Brain microvascular endothelial cell (primary cell): ENCODE results near the gene PAXX.

Experiments used
- DNase-seq: peaks from one replicate; pipeline ENCODE4 v3.0.0-alpha.2; 2020
- H3K27ac ChIP-seq: fragments of 250-450 bp; sonication (Bioruptor Pico); 2 replicates; pipeline ENCODE4 v1.5.1; 2020; ENCODE audit warnings: mild to moderate bottlenecking, moderate library complexity
- H3K27me3 ChIP-seq: fragments of 250-450 bp; sonication (Bioruptor Pico); replicated peaks from 2 replicates; pipeline ENCODE4 v1.5.1; 2020; ENCODE audit warnings: mild to moderate bottlenecking
- H3K36me3 ChIP-seq: fragments of 250-450 bp; sonication (Bioruptor Pico); replicated peaks from 2 replicates; pipeline ENCODE4 v1.5.1; 2020; ENCODE audit warnings: mild to moderate bottlenecking
- H3K4me3 ChIP-seq: 2 replicates; pipeline ENCODE4 v1.5.1; 2011; ENCODE audit warnings: low read depth, mild to moderate bottlenecking, control low read depth, low read length, moderate library complexity
- CTCF ChIP-seq: IDR thresholded peaks from 2 replicates; pipeline ENCODE4 v1.5.1; 2011; ENCODE audit warnings: low read depth, mild to moderate bottlenecking, moderate library complexity, low read length, control low read depth, inconsistent platforms; ENCODE audit errors: missing control alignments
- in situ Hi-C: cut with HindIII; loops from 2 replicates; pipeline ENCODE4 v1.10.0; 2017; ENCODE audit warnings: low sequenced_read_pairs, low pct_ligation_motif_present

PAXX gene

GRCh38 chr9:137034709-137035506, 42.7 kb downstream of the PAXX start:
- no peak overlapping the region for H3K27ac ChIP-seq
- TF ChIP-seq CTCF: peak; percentile 98
- H3K36me3 ChIP-seq: peaks cover 14% of the 10 kb centered on the region
- H3K27me3 ChIP-seq: no peaks in the 10 kb centered on the region
- peak; percentile 68 for DNase-seq
- in situ Hi-C loops: loop anchor here (25.0 kb wide), 2 partner anchors 98 to 223 kb away; partner anchors contain the start of genes C8G, FBXW5 and RABL6
- no peak overlapping the region for H3K4me3 ChIP-seq

GRCh38 chr9:137035507-137035834, 43.2 kb downstream of the PAXX start:
- Histone ChIP-seq H3K27me3 (no peaks in the 10 kb centered on the region), H3K27ac (no peak overlapping the region), H3K4me3 (no peak overlapping the region), H3K36me3 (peaks cover 15% of the 10 kb centered on the region)
- DNase-seq: no peak
- in situ Hi-C loops: loop anchor here (25.0 kb wide), 2 partner anchors 98 to 223 kb away; partner anchors contain the start of genes C8G, FBXW5 and RABL6
- no peak for TF ChIP-seq CTCF

GRCh38 chr9:137035937-137036336, 43.7 kb downstream of the PAXX start:
- H3K4me3 ChIP-seq: no peak overlapping the region
- no peaks in the 10 kb centered on the region for H3K27me3 ChIP-seq
- no peak overlapping the region for H3K27ac ChIP-seq
- H3K36me3 ChIP-seq: peaks cover 15% of the 10 kb centered on the region
- in situ Hi-C loops: loop anchor here (25.0 kb wide), 2 partner anchors 99 to 224 kb away; partner anchors contain the start of genes C8G, FBXW5 and RABL6
- DNase-seq: no peak
- no peak for TF ChIP-seq CTCF

- Histone ChIP-seq H3K27ac (no peak overlapping the region), H3K27me3 (no peaks in the 10 kb centered on the region), H3K4me3 (no peak overlapping the region), H3K36me3 (peaks cover 15% of the 10 kb centered on the region)
- in situ Hi-C loops: loop anchor here (25.0 kb wide), 2 partner anchors 100 to 225 kb away; partner anchors contain the start of genes C8G, FBXW5 and RABL6
- TF ChIP-seq CTCF: no peak
- no peak for DNase-seq
Observed at GRCh38 chr9:137037035-137037434, 44.8 kb downstream of the PAXX start.

- in situ Hi-C loops: loop anchor here (25.0 kb wide), 2 partner anchors 100 to 225 kb away; partner anchors contain the start of genes C8G, FBXW5 and RABL6
- no peak for DNase-seq
- Histone ChIP-seq H3K36me3 (peaks cover 15% of the 10 kb centered on the region), H3K4me3 (no peak overlapping the region), H3K27me3 (no peaks in the 10 kb centered on the region), H3K27ac (no peak overlapping the region)
- TF ChIP-seq CTCF: no peak
Observed at GRCh38 chr9:137037483-137037882, 45.3 kb downstream of the PAXX start.
